Activated naive CD4-positive, alpha-beta T cell treated with anti-CD3 and anti-CD28 coated beads, Interleukin-2, amount 50 U/mL, for 72 hours (primary cell): ENCODE results near the gene PPP4R1. TPM values are rescaled to one million over a fixed set of nuclear protein-coding genes. Genes with fewer than 3 reads are reported as not detected.

Source experiments
- ATAC-seq, 2 donors: fragments of 150-1000 bp; cut with Tn5 transposase; 2 replicates each; pipeline ENCODE4 v1.10.0; 2021; ENCODE audit warnings: mild to moderate bottlenecking in 2 of 2, moderate library complexity in 2 of 2
- DNase-seq, 2 donors: peaks; one replicate each; pipeline ENCODE4 v3.0.0; 2021 to 2022; ENCODE audit warnings: low spot score in 2 of 2
- H3K27ac Mint-ChIP-seq, 2 donors: one replicate each; pipeline ENCODE4 v1.8.0; 2022; ENCODE audit warnings: mild to moderate bottlenecking in 2 of 2, mixed read lengths in 2 of 2
- H3K36me3 Mint-ChIP-seq, 2 donors: one replicate each; pipeline ENCODE4 v1.8.0; 2022; ENCODE audit warnings: mixed read lengths in 2 of 2
- H3K9me3 Mint-ChIP-seq, 2 donors: one replicate each; pipeline ENCODE4 v1.8.0; 2022; ENCODE audit warnings: mixed read lengths in 2 of 2
- total RNA-seq, 2 donors: library from RNA; stranded (reverse); gene quantifications; one replicate each; pipeline ENCODE4 v1.2.3, GENCODE V29; 2022

PPP4R1 gene
- total RNA-seq, 2 donors from 2014 or later = 22.6 to 26.7 TPM

DNA sequence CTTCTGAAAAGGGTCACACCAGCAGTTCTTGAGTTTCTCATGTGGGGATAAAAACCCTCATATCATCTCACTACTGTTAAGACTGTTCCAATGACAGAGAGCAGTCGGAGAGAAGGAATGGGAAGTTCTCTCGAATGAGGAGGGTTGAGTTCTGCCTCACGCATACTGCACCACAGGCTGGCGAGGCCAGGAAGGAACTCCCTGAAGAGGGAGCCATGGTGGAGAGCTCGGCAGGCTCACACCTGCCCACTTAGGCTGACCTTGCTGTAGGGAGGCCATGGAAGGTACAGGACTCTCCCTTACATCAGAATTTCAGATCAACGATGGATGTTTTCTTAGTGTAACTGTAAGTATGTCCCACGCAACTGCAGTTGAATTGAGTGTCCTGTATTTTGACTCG is 74.4 kb downstream of the PPP4R1 start:
- Mint-ChIP-seq H3K36me3 (peaks cover 8 to 9% of the 10 kb centered on the region in 2 donors), H3K9me3 (no peaks in the 10 kb centered on the region), H3K27ac (peak overlapping the region in 1 of 2 donors; percentile 43)
- ATAC-seq = no peak
- no peak for DNase-seq

GRCh38 chr18:9539283-9539682 is 75.1 kb downstream of the PPP4R1 start:
- Mint-ChIP-seq H3K27ac (no peak overlapping the region), H3K9me3 (no peaks in the 10 kb centered on the region), H3K36me3 (peaks cover 8 to 9% of the 10 kb centered on the region in 2 donors)
- ATAC-seq (no peak), DNase-seq (no peak)

GRCh38 chr18:9537677-9538076 is 76.7 kb downstream of the PPP4R1 start:
- no peak for DNase-seq
- no peak overlapping the region for H3K27ac Mint-ChIP-seq
- no peak for ATAC-seq
- no peaks in the 10 kb centered on the region for H3K9me3 Mint-ChIP-seq
- H3K36me3 Mint-ChIP-seq = peaks cover 8 to 9% of the 10 kb centered on the region in 2 donors

GRCh38 chr18:9536354-9537152 is 77.8 kb downstream of the PPP4R1 start:
- Mint-ChIP-seq H3K9me3 (no peaks in the 10 kb centered on the region), H3K27ac (no peak overlapping the region), H3K36me3 (peaks cover 8 to 9% of the 10 kb centered on the region in 2 donors)
- DNase-seq (no peak), ATAC-seq (no peak)

DNA sequence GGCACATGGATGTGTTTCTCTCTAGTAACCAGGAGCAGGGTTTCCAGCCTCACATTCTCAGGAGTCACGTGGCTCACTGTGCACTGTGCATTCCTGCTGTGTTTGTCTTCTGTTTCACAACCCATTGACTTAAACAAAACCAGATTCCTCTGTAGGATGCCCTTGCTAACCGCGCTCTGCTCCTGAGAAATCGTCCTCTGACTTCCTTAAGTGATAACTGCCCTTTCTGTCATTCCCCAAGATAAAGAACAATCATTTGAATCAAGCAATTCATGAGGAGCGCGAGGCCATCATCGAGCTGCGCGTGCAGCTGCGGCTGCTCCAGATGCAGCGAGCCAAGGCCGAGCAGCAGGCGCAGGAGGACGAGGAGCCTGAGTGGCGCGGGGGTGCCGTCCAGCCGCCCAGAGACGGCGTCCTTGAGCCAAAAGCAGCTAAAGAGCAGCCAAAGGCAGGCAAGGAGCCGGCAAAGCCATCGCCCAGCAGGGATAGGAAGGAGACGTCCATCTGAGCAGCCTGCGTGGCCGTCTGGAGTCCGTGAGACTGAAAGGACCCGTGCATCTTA is 78.8 kb downstream of the PPP4R1 start:
- Mint-ChIP-seq H3K36me3 (peaks cover 8 to 9% of the 10 kb centered on the region in 2 donors), H3K27ac (no peak overlapping the region), H3K9me3 (no peaks in the 10 kb centered on the region)
- ATAC-seq (no peak), DNase-seq (no peak)

GRCh38 chr18:9534844-9535243 is 79.5 kb downstream of the PPP4R1 start:
- Mint-ChIP-seq H3K9me3 (no peaks in the 10 kb centered on the region), H3K36me3 (peaks cover 8 to 9% of the 10 kb centered on the region in 2 donors), H3K27ac (no peak overlapping the region)
- DNase-seq (no peak), ATAC-seq (no peak)

DNA sequence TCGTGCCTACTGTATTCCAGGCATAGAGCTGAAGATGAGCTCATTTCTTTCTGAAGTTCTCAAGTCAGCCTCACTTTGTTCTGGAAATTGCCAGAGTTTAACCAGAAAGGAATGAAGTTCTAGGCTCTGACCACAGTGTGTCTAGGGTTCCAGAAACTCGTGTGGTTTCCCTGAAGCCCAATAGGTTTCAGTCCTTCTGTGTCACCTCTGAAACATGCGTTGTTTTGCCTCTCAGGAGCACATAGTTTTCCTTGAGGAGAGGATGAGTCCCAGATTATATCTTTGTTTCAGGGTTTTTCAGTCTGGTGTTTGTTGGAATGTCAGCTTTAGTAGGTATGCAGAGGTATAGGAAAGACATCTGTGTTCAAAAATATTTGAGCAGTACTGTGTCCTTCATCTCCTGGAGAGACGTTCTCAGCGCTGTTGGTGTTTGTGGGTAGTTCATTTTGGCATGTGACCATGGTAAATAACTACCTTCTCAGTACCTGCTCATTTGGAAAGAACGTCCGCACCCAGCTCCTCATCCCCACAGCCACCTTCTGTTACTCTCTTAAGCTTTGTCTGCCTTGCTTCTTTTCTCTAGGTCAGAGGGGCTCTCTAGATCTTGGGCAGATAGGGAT is 82.5 kb downstream of the PPP4R1 start:
- DNase-seq = no peak
- no peak for ATAC-seq
- no peak overlapping the region for H3K27ac Mint-ChIP-seq
- peaks cover 23 to 26% of the 10 kb centered on the region in 2 donors for H3K36me3 Mint-ChIP-seq
- no peaks in the 10 kb centered on the region for H3K9me3 Mint-ChIP-seq

GRCh38 chr18:9530226-9531009 is 83.9 kb downstream of the PPP4R1 start:
- no peaks in the 10 kb centered on the region for H3K9me3 Mint-ChIP-seq
- H3K36me3 Mint-ChIP-seq = peaks cover 14 to 18% of the 10 kb centered on the region in 2 donors
- DNase-seq = no peak
- H3K27ac Mint-ChIP-seq = peak overlapping the region in 1 of 2 donors; percentile 27
- no peak for ATAC-seq

GRCh38 chr18:9526458-9526857 is 87.9 kb downstream of the PPP4R1 start:
- no peaks in the 10 kb centered on the region for H3K9me3 Mint-ChIP-seq
- ATAC-seq (no peak), DNase-seq (no peak)
- peaks cover 14 to 18% of the 10 kb centered on the region in 2 donors for H3K36me3 Mint-ChIP-seq
- H3K27ac Mint-ChIP-seq = no peak overlapping the region

GRCh38 chr18:9522952-9523351 is 91.4 kb downstream of the PPP4R1 start:
- Mint-ChIP-seq H3K9me3 (no peaks in the 10 kb centered on the region), H3K27ac (no peak overlapping the region), H3K36me3 (peaks cover 8 to 10% of the 10 kb centered on the region in 2 donors)
- DNase-seq = no peak
- no peak for ATAC-seq

- peaks cover 0 to 1% of the 10 kb centered on the region in 2 donors for H3K36me3 Mint-ChIP-seq
- no peak overlapping the region for H3K27ac Mint-ChIP-seq
- DNase-seq (no peak), ATAC-seq (no peak)
- no peaks in the 10 kb centered on the region for H3K9me3 Mint-ChIP-seq
Observed at GRCh38 chr18:9521770-9522169, 92.6 kb downstream of the PPP4R1 start.

DNA sequence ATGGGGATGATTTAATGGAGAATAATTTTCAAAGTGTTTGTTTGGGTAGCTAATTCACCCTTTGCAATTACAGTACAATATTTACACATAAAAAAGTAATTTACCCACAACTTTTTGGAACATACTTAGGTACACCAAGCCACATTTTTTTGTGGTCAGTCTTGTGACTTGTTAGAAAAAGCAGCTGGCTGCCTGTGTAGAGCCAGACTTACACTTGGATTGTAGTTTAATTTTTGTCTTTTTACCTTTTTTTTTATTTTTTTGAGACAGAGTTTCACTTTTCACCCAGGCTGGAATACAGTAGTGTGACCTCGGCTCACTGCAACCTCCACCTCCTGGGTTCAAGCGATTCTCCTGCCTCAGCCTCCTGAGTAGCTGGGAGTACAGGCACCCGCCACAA is 93.7 kb downstream of the PPP4R1 start:
- Mint-ChIP-seq H3K36me3 (peaks cover 0 to 4% of the 10 kb centered on the region in 2 donors), H3K27ac (peak overlapping the region in 1 of 2 donors; percentile 36), H3K9me3 (no peaks in the 10 kb centered on the region)
- DNase-seq = no peak
- ATAC-seq = no peak

GRCh38 chr18:9519399-9519798 is 95.0 kb downstream of the PPP4R1 start:
- peaks cover 0 to 4% of the 10 kb centered on the region in 2 donors for H3K36me3 Mint-ChIP-seq
- ATAC-seq (no peak), DNase-seq (no peak)
- H3K9me3 Mint-ChIP-seq = no peaks in the 10 kb centered on the region
- no peak overlapping the region for H3K27ac Mint-ChIP-seq

DNA sequence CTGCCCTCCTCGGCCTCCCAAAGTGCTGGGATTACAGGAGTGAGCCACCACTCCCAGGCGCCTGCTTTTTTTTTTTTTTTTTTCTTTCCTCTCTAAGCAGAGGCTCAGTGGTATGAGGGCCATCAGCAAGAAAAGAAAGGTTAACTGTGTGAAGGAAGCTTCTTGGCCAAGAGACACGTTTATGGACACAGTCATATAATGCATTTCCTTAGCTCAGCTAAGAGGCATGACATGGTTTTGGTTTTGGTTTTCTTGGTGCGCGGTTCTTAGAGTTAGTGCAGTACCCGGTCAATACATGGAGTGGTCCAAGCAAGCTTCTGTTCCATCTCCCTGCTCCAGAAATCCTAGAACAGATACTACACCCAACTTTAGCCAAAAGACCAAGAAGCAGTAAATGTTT is 96.5 kb downstream of the PPP4R1 start:
- no peaks in the 10 kb centered on the region for H3K9me3 Mint-ChIP-seq
- DNase-seq = no peak
- no peak overlapping the region for H3K27ac Mint-ChIP-seq
- ATAC-seq = no peak
- peaks cover 0 to 4% of the 10 kb centered on the region in 2 donors for H3K36me3 Mint-ChIP-seq

GRCh38 chr18:9516437-9517064 is 97.8 kb downstream of the PPP4R1 start:
- Mint-ChIP-seq H3K27ac (no peak overlapping the region), H3K9me3 (no peaks in the 10 kb centered on the region), H3K36me3 (peaks cover 0 to 4% of the 10 kb centered on the region in 2 donors)
- ATAC-seq = peak; percentile 26 to 28
- peak in 1 of 2 donors; percentile 6 for DNase-seq

- ATAC-seq = no peak
- H3K36me3 Mint-ChIP-seq = peaks cover 0 to 4% of the 10 kb centered on the region in 2 donors
Observed at GRCh38 chr18:9513971-9514512, 100.3 kb downstream of the PPP4R1 start.

More at GRCh38 chr18:9513971-9514512, 100.3 kb downstream of the PPP4R1 start:
- DNase-seq = no peak
- Mint-ChIP-seq H3K27ac (peak overlapping the region in 1 of 2 donors; percentile 17), H3K9me3 (no peaks in the 10 kb centered on the region)
